Body of pancreas (tissue), 4 donors: ENCODE measurements around the gene DHX58.
A peak's percentile ranks its signal among the peaks of the same experiment; 100 is the strongest.

ENCODE experiments used
- CTCF ChIP-seq, 7 experiments: fragments of 450-650 bp in 4 of 7; fragments of 200-600 bp in 3 of 7; sonication (generic) in 3 of 7; IDR thresholded peaks; one replicate each; pipeline ENCODE4 v1.5.1; 2016 to 2019; ENCODE audit warnings: antibody characterized with exemption in 7 of 7
- POLR2A ChIP-seq, 3 donors: fragments of 450-650 bp; IDR thresholded peaks; one replicate each; pipeline ENCODE4 v1.6.1; 2016; ENCODE audit warnings: antibody characterized with exemption in 3 of 3, mild to moderate bottlenecking in 2 of 3

GRCh38 chr17:42124256-42124655 lies 11.7 kb upstream of the DHX58 start:
- TF ChIP-seq POLR2A (IDR thresholded peaks at IDR 0.05) (no peak), CTCF (IDR thresholded peaks at IDR 0.05) (peak in 1 of 7 experiments; percentile 6)
